ENCODE measurements around the gene CELA1. TPM values are rescaled to one million over a fixed set of nuclear protein-coding genes. Genes with fewer than 3 reads are reported as not detected.

CELA1 gene
- total and polyA plus RNA-seq, 2 of the 13 experiments (the other 11 are each of a cell fraction or from before 2014, with no cell fraction given): not detected

- H3K79me2 ChIP-seq (ENCODE audit: insufficient read depth, low read length): no peaks in the 10 kb centered on the region
- H3K4me1 ChIP-seq (ENCODE audit: insufficient read depth, low read length): peaks cover 8% of the 10 kb centered on the region; the same call in 1 of the 2 replicates
- no peak for DNase-seq (ENCODE audit: low spot score)
- no peak for FAIRE-seq
- no peak overlapping the region for H3K27ac ChIP-seq (ENCODE audit: extremely low read length, insufficient read depth, low read length)
- H4K20me1 ChIP-seq (ENCODE audit: insufficient read depth, low read length): no peaks in the 10 kb centered on the region
- BruUV-seq (replicated peaks): no TSS peak
- no peaks in the 10 kb centered on the region for H3K9me3 ChIP-seq (ENCODE audit: low read length)
- intact Hi-C loops (cut with micrococcal nuclease; ENCODE audit: unreplicated experiment): no loop called here
- peak overlapping the region; percentile 89 for H3K4me2 ChIP-seq (ENCODE audit: low read depth, low read length)
- CTCF ChIA-PET (ENCODE audit: low intra/inter-chr PET ratio, low total read pairs): no interaction called here
- peak; percentile 58 for ATAC-seq
- peak overlapping the region; percentile 42 to 70 (median 61) for H3K4me3 ChIP-seq (replicated peaks in 1 of 3; ENCODE audit: insufficient read depth in 1 of 3, low read depth in 2 of 3, low read length in 3 of 3)
- in situ Hi-C loops (cut with HindIII; ENCODE audit: extremely low pct_ligation_motif_present, low pct_unique_long_range_greater_than_20kb): no loop called here
- TF ChIP-seq ZNF33B (CRISPR knock-in tag; IDR thresholded peaks at IDR 0.05) (no peak), EZH2 (conservative IDR thresholded peaks at IDR 0.05; ENCODE audit: low read depth, low read length) (0 out of 2 replicates have a peak, but pooled peaks have one; percentile 3)
- POLR2A ChIA-PET: no interaction called here
- no peaks in the 10 kb centered on the region for H3K36me3 ChIP-seq (replicated peaks in 1 of 2; ENCODE audit: control insufficient read depth in 1 of 2, insufficient read depth in 2 of 2, low read length in 2 of 2)
- peak overlapping the region; percentile 34; the same call in 1 of the 2 replicates for H3K9ac ChIP-seq (ENCODE audit: insufficient read depth, low read depth, low read length)
- H2AFZ ChIP-seq (ENCODE audit: low read length): peak overlapping the region; percentile 1
- H3K27me3 ChIP-seq (ENCODE audit: control insufficient read depth in 1 of 2, insufficient read depth in 2 of 2, low read length in 2 of 2): peaks cover 5 to 26% of the 10 kb centered on the region in 2 experiments; a peak in 3 of 5 replicates
- no CpG with 5 or more reads among the region's 8 CpGs for WGBS (ENCODE audit: low lambda C conversion rate)
Observed at GRCh38 chr12:51390891-51391282, 44.4 kb upstream of the CELA1 start.

- H3K4me3 ChIP-seq (replicated peaks in 1 of 3; ENCODE audit: insufficient read depth in 1 of 3, low read depth in 2 of 3, low read length in 3 of 3): no peak overlapping the region
- TF ChIP-seq ZHX2 (IDR thresholded peaks at IDR 0.05; ENCODE audit: low read depth) (no peak), ZHX2 (CRISPR knock-in tag; IDR thresholded peaks at IDR 0.05; ENCODE audit: borderline replicate concordance) (no peak), EZH2 (conservative IDR thresholded peaks at IDR 0.05; ENCODE audit: low read depth, low read length) (no peak), ZNF550 (CRISPR knock-in tag; IDR thresholded peaks at IDR 0.05; ENCODE audit: borderline replicate concordance) (no peak), MEIS1 (CRISPR knock-in tag; IDR thresholded peaks at IDR 0.05; ENCODE audit: borderline replicate concordance) (no peak), CEBPZ (IDR thresholded peaks at IDR 0.05; ENCODE audit: low read length) (no peak), SMAD9 (CRISPR knock-in tag; IDR thresholded peaks at IDR 0.05) (no peak), ZNF567 (CRISPR knock-in tag; IDR thresholded peaks at IDR 0.05; ENCODE audit: borderline replicate concordance) (no peak)
Observed at GRCh38 chr12:51390457-51390856, 44.0 kb upstream of the CELA1 start.

More at GRCh38 chr12:51390457-51390856, 44.0 kb upstream of the CELA1 start:
- no peak for DNase-seq (ENCODE audit: low spot score)
- Histone ChIP-seq H3K4me1 (ENCODE audit: insufficient read depth, low read length) (peaks cover 8% of the 10 kb centered on the region; the same call in 1 of the 2 replicates), H3K9me3 (ENCODE audit: low read length) (no peaks in the 10 kb centered on the region), H2AFZ (ENCODE audit: low read length) (peak overlapping the region; percentile 1), H3K9ac (ENCODE audit: insufficient read depth, low read depth, low read length) (no peak overlapping the region), H4K20me1 (ENCODE audit: insufficient read depth, low read length) (no peaks in the 10 kb centered on the region), H3K79me2 (ENCODE audit: insufficient read depth, low read length) (no peaks in the 10 kb centered on the region), H3K4me2 (ENCODE audit: low read depth, low read length) (peak overlapping the region; percentile 89), H3K36me3 (replicated peaks in 1 of 2; ENCODE audit: control insufficient read depth in 1 of 2, insufficient read depth in 2 of 2, low read length in 2 of 2) (no peaks in the 10 kb centered on the region), H3K27ac (ENCODE audit: extremely low read length, insufficient read depth, low read length) (no peak overlapping the region), H3K27me3 (ENCODE audit: control insufficient read depth in 1 of 2, insufficient read depth in 2 of 2, low read length in 2 of 2) (peaks cover 5 to 26% of the 10 kb centered on the region in 2 experiments; a peak in 3 of 5 replicates)
- 81% methylated on average over 4 of the region's 6 CpGs for WGBS (ENCODE audit: low lambda C conversion rate)
- POLR2A ChIA-PET: interaction anchor here (0.6 kb wide), 1 partner anchor 467 kb away, joined by 4 read pairs; no protein-coding TSS in a partner anchor
- BruUV-seq (replicated peaks): no TSS peak
- intact Hi-C loops (cut with micrococcal nuclease; ENCODE audit: unreplicated experiment) (no loop called here), in situ Hi-C loops (cut with HindIII; ENCODE audit: extremely low pct_ligation_motif_present, low pct_unique_long_range_greater_than_20kb) (no loop called here)
- 0 out of 3 replicates have a peak, but pooled peaks have one; percentile 11 for ATAC-seq
- no peak for FAIRE-seq
- CTCF ChIA-PET (ENCODE audit: low intra/inter-chr PET ratio, low total read pairs): no interaction called here

All from HepG2 (cell line).